Activated T-helper 2 cell treated with anti-CD3 and anti-CD28 coated beads, Interferon-gamma antibody, Interleukin-2, Interleukin-4, amounts not matched to agents 10 μg/mL and 5 μg/mL and 100 μg/mL, durations not matched to agents 14 hours and 24 hours and 36 hours (primary cell): ENCODE measurements around the gene GTF3A. TPM values are rescaled to one million over a fixed set of nuclear protein-coding genes. Genes with fewer than 3 reads are reported as not detected.
"Not testable (repeated sequence)": the region's sequence is repeated elsewhere in the genome, so short reads cannot be mapped to it uniquely, and the experiment has no call there.

Source experiments
- DNase-seq: peaks from one replicate; pipeline ENCODE4 v3.0.0; 2021; ENCODE audit warnings: low spot score
- H3K27ac Mint-ChIP-seq: one replicate; pipeline ENCODE4 v1.8.0; 2021; ENCODE audit warnings: mixed read lengths
- H3K27me3 Mint-ChIP-seq: one replicate; pipeline ENCODE4 v1.8.0; 2021; ENCODE audit warnings: low read depth, mixed read lengths
- H3K36me3 Mint-ChIP-seq: one replicate; pipeline ENCODE4 v1.8.0; 2021; ENCODE audit warnings: low read depth, mixed read lengths
- H3K4me1 Mint-ChIP-seq: one replicate; pipeline ENCODE4 v1.8.0; 2021; ENCODE audit warnings: low read depth, mixed read lengths
- H3K4me3 Mint-ChIP-seq: one replicate; pipeline ENCODE4 v1.8.0; 2021; ENCODE audit warnings: low read depth, mild to moderate bottlenecking, moderate library complexity, mixed read lengths
- H3K9me3 Mint-ChIP-seq: one replicate; pipeline ENCODE4 v1.8.0; 2021; ENCODE audit warnings: mixed read lengths
- intact Hi-C: fragments of 100-400 bp; cut with micrococcal nuclease; formaldehyde crosslinking; loops from one replicate; pipeline ENCODE4 v1.15.1; 2023
- total RNA-seq: library from RNA; stranded (reverse); gene quantifications from 2 replicates; pipeline ENCODE4 v1.2.3, GENCODE V29; 2022

The GTF3A gene
- total RNA-seq, 1 donor from 2014 or later: 253 TPM

DNA sequence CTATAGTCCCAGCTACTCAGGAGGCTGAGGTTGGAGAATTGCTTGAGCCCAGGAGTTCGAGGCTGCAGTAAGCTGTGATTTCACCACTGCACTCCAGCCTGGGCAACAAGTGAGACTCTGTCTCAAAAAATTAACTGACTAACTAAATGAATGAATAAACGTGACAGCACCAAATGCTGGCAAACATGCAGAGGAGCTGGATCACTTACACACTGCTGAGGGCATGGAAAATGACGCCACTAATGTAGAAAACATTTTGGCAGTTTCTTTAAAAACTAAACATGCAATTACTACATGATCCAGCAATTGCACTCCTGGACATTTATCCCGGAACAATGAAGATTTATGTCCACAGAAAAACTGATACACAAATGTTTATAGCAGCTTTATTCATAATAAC lies 31.3 kb upstream of the GTF3A start:
- H3K27me3 Mint-ChIP-seq: peaks cover 11% of the 10 kb centered on the region
- no peaks in the 10 kb centered on the region for H3K4me1 Mint-ChIP-seq
- H3K4me3 Mint-ChIP-seq: no peak overlapping the region
- no peak for DNase-seq
- no peaks in the 10 kb centered on the region for H3K9me3 Mint-ChIP-seq
- no peaks in the 10 kb centered on the region for H3K36me3 Mint-ChIP-seq
- H3K27ac Mint-ChIP-seq: no peak overlapping the region
- intact Hi-C loops: no loop called here

DNA sequence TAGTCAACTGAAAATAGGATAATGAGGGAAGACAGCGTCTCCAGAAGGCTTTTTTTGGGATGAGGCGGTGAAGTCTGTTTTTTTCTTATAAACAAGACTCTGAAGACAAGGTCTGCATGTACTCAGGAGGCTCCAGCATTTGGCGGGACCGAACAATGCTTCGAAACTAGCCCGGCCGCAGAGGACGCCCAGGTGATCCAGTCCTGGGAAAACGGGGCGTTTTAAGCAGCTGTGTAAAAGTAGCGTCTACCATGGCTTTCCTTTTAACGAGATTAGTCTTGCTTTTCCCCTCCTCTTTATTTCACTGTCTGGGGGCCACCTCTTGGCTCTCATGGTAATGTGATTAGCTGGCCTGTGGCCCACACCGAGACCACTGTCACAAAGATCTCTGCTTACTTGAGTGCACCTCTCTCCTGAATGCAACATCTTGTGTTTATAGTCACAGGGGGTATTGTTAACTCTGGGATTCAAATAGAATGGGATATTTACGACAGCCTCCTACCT lies 29.4 kb upstream of the GTF3A start:
- Mint-ChIP-seq H3K27ac (no peak overlapping the region), H3K9me3 (no peaks in the 10 kb centered on the region), H3K36me3 (no peaks in the 10 kb centered on the region), H3K4me3 (no peak overlapping the region), H3K27me3 (peaks cover 11% of the 10 kb centered on the region), H3K4me1 (no peaks in the 10 kb centered on the region)
- intact Hi-C loops: no loop called here
- no peak for DNase-seq

DNA sequence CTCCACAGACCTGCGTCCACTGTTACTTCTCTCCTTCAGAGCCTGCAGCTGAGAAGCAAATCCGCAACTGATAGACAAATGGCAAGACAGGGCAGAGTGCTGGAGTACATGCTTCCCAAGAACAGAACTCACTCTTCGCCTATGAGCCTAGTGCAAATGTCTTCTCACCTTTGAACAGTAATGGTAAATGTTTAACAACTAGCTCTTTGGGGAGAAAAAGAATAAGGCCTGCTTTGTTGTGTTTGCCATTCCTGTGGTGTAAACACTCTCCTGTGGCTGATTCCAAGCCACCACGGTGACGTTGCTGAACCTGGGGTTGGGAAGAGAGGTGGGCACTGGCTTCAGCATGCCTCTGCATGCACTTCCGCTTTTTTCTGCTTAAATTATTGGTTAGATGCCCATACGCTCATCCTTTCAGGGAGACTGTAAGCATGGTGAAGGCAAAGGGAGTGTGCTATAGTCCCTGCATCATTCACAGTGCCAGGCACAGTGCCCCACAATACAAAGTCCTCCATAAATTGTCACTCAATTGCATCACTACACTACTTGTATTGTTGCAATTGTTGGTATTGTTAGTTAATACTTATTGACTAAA lies 28.1 kb upstream of the GTF3A start:
- DNase-seq: no peak
- Mint-ChIP-seq H3K27ac (no peak overlapping the region), H3K9me3 (no peaks in the 10 kb centered on the region), H3K27me3 (peaks cover 10% of the 10 kb centered on the region), H3K4me1 (no peaks in the 10 kb centered on the region), H3K4me3 (no peak overlapping the region), H3K36me3 (no peaks in the 10 kb centered on the region)
- intact Hi-C loops: no loop called here

DNA sequence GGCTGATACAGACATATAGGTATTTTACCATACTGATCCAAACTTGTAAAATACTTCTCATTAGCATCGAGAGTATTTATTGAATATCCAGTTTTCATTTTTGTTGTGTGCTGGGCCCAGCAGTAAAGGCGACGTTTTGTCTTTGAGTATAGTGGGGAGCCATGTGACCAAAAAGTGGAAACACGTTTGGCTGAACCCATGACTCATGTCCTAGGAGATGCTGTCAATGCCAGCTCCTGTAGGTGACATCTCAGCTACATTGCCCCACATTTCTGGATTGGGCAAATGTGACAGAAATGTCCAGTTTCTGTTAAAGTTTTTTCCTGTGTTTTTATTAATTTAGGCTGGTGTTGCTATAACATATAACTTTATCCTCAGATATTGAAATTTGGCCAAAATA lies 26.1 kb upstream of the GTF3A start:
- H3K9me3 Mint-ChIP-seq: no peaks in the 10 kb centered on the region

DNA sequence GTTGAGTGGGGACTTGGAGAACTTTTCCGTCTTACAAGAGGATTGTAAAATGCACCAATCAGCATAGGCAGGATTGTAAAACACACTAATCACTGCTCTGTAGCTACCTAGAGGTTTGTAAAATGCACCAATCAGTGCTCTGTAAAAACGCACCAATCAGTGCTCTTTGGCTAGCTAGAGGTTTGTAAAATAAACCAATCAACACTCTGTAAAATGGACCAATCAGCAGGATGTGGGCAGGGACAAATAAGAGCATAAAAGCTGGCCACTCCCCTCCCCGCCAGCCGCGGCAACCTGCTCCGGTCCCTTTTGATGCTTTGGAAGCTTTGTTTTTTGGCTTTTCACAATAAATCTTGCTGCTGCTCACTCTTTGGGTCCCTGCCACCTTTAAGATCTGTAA lies 24.0 kb upstream of the GTF3A start:
- H3K27me3 Mint-ChIP-seq, intact Hi-C loops, H3K36me3 Mint-ChIP-seq, H3K9me3 Mint-ChIP-seq, DNase-seq, H3K27ac Mint-ChIP-seq, H3K4me1 Mint-ChIP-seq, H3K4me3 Mint-ChIP-seq: not testable (repeated sequence)

More for the DNA sequence above, 26.1 kb upstream of the GTF3A start:
- Mint-ChIP-seq H3K36me3 (no peaks in the 10 kb centered on the region), H3K4me3 (no peak overlapping the region), H3K27ac (no peak overlapping the region), H3K4me1 (no peaks in the 10 kb centered on the region), H3K27me3 (peaks cover 8% of the 10 kb centered on the region)
- DNase-seq: no peak
- intact Hi-C loops: no loop called here

DNA sequence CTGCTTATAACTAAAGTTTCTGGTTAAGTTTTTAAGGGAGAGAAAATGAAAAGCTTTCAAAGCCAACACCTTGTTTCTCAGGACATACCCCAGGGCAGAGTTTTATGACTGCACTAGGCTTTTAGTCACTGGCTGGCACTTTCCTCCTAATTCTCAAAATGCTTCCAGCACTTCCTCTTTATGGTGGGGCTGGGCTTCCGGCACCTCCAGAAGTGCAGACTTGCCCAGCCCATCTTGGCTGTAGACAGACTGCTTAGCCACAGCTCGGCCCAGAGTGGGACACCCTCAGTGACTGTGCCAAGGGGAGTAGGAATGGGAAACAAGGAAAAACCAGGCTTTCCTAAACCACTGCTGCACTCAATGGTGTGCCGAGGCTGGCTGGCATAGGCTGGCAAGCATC lies 23.2 kb upstream of the GTF3A start:
- DNase-seq: no peak
- no peaks in the 10 kb centered on the region for H3K36me3 Mint-ChIP-seq
- peaks cover 1% of the 10 kb centered on the region for H3K4me1 Mint-ChIP-seq
- no peak overlapping the region for H3K27ac Mint-ChIP-seq
- H3K27me3 Mint-ChIP-seq: no peaks in the 10 kb centered on the region
- intact Hi-C loops: no loop called here
- no peaks in the 10 kb centered on the region for H3K9me3 Mint-ChIP-seq
- no peak overlapping the region for H3K4me3 Mint-ChIP-seq

DNA sequence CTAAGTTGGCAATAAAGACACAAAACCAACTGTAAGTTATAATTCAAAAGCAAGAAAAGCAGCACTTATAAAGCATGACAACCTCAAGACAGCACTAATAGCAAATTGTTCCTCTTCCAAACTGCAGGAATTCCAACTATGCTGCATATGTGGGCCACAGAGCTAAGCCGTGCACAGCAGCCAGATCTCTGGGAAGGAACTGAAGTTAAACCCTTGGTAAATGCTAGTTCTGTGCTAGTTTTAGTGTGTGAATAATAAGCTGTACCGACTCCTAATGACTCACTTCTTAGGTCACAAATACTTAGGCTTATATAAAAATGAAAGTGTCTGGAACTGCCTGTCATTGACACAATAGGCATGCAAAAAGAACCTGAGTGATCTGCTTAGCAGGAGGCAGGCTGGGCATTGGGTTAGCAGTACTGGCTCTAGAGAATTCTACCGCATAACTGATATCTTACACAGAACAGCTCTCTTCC lies 21.2 kb upstream of the GTF3A start:
- H3K4me3 Mint-ChIP-seq: no peak overlapping the region
- peaks cover 10% of the 10 kb centered on the region for H3K27me3 Mint-ChIP-seq
- H3K27ac Mint-ChIP-seq: no peak overlapping the region
- no peaks in the 10 kb centered on the region for H3K9me3 Mint-ChIP-seq
- DNase-seq: no peak
- intact Hi-C loops: no loop called here
- H3K4me1 Mint-ChIP-seq: peaks cover 8% of the 10 kb centered on the region
- H3K36me3 Mint-ChIP-seq: no peaks in the 10 kb centered on the region

DNA sequence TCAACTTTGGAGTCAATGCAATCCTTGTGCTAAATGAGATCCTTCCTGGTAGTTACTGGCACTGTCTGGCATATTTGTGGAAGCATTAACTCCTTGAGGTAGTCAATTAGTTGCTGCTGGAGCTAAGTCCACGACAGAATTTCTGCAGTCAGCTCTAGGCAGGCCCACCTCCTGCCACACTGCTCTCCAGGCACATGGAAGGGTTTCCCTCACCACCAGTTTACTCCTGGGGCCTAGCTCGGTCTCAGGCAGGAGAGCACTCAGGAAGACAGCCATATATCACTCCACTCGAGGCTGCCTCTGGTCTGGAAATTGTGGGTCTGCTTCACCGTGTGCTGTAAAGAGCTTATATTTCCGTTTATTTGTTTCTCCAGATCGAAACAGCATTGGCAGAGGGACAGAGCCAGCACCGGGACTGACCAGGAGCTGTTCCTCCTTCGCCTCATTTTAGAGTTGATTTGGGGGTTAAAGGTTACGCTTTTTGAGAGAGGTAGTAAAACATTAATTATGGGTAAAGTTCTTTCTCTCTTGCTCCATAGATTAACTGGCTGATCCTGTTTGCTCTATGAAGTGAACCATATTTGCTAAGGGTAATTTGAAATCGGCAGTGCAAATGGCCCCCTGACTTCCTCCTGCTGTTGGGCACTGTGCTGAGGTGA lies 20.6 kb upstream of the GTF3A start:
- no peak for DNase-seq
- peaks cover 10% of the 10 kb centered on the region for H3K27me3 Mint-ChIP-seq
- no peaks in the 10 kb centered on the region for H3K36me3 Mint-ChIP-seq
- intact Hi-C loops: no loop called here
- no peak overlapping the region for H3K4me3 Mint-ChIP-seq
- H3K27ac Mint-ChIP-seq: no peak overlapping the region
- H3K9me3 Mint-ChIP-seq: no peaks in the 10 kb centered on the region
- H3K4me1 Mint-ChIP-seq: peaks cover 8% of the 10 kb centered on the region

DNA sequence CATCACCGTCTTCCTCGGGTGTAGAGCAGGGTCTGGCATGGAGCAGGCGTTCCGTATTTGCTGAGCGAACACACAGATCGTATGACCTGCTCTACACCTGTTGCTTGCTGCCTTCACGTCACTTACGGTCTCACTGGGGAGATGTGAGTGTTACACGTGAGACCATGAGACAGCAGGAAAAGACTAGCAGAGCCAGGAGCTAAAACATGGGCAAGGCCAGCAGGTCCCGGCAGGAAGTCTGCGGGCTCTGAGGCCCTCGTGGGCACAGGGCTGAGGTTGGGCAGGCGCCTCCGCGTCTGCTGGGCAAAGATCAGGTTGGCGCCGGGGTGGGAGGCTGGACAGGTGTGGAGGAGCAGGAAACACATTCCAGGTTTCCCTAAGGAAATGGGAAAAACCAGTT lies 19.7 kb upstream of the GTF3A start:
- Mint-ChIP-seq H3K9me3 (no peaks in the 10 kb centered on the region), H3K27me3 (peaks cover 16% of the 10 kb centered on the region), H3K36me3 (no peaks in the 10 kb centered on the region), H3K27ac (no peak overlapping the region), H3K4me1 (peaks cover 8% of the 10 kb centered on the region), H3K4me3 (no peak overlapping the region)
- DNase-seq: no peak
- intact Hi-C loops: loop anchor here (5.0 kb wide), 1 partner anchor 48 kb away; the partner anchor contains the start of gene MTIF3

DNA sequence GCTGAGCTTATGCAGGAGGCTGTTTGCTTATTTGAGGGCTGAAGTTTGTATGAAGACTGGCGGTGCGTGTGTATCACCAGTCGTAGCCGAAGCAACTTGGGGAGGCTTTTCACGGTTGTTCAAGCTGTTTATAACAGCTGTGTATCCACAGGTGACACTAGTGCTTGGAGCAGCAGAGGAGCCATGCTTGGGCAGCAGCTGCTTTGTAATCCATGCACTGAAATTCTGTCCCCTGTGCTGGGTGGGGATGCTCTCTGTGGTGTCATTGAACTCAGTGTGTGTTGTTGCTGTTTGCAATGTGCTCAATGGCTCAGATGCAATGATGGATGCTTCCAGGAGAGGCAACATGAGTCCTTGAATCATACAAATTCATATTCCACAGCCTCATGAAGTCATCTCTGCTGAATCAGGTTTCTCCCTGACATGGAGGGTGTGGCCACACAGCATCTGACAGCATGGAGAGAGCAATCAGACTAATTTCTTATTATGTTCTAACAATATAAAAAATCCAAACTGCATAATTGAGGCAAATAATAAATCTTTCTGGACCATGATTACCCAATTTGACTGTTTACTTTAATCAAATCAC lies 18.8 kb upstream of the GTF3A start:
- Mint-ChIP-seq H3K36me3 (no peaks in the 10 kb centered on the region), H3K4me3 (no peak overlapping the region), H3K4me1 (peaks cover 8% of the 10 kb centered on the region), H3K27ac (no peak overlapping the region), H3K27me3 (peaks cover 21% of the 10 kb centered on the region), H3K9me3 (no peaks in the 10 kb centered on the region)
- no peak for DNase-seq
- intact Hi-C loops: loop anchor here (1.0 to 5.0 kb wide), 3 partner anchors 21 to 421 kb away; partner anchors contain the start of gene MTIF3

DNA sequence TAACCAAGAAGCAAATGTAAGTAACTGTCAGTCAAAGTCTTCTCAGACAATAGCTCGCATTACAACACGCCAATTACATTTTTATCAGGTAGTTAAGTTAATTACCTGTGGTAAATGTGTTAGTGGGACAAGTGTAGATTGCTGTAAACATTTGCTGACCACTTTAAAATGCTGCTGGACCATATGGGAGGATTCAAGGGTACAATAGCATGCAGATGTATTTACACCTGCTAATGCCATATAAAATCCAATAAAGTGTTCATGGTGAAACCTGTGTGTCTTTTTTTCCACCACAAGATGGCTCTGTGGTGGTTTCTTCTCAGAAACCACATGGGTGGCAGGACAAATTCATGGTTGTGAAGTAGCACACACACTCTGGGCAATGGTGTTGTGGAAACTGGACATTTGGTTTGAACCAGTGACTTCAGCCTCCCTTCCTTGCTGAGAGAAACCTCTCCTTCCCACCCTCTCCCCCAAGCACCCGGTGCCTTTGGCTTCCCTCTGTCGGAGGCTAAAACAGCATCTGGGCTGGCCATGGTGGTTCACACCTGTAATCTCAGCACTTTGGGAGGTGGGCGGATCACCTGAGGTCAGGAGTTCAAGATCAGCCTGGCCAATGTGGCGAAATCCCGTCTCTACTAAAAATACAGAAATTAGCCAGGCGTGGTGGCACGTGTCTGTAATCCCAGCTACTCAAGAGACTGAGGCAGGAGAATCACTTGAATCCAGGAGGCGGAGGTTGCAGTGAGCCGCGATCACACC lies 18.1 kb upstream of the GTF3A start:
- H3K4me3 Mint-ChIP-seq: no peak overlapping the region
- intact Hi-C loops: loop anchor here (1.0 to 5.0 kb wide), 3 partner anchors 20 to 420 kb away; partner anchors contain the start of gene MTIF3
- H3K4me1 Mint-ChIP-seq: peaks cover 8% of the 10 kb centered on the region
- no peaks in the 10 kb centered on the region for H3K9me3 Mint-ChIP-seq
- H3K27me3 Mint-ChIP-seq: peaks cover 23% of the 10 kb centered on the region
- H3K27ac Mint-ChIP-seq: no peak overlapping the region
- H3K36me3 Mint-ChIP-seq: no peaks in the 10 kb centered on the region
- peak; percentile 25 for DNase-seq

DNA sequence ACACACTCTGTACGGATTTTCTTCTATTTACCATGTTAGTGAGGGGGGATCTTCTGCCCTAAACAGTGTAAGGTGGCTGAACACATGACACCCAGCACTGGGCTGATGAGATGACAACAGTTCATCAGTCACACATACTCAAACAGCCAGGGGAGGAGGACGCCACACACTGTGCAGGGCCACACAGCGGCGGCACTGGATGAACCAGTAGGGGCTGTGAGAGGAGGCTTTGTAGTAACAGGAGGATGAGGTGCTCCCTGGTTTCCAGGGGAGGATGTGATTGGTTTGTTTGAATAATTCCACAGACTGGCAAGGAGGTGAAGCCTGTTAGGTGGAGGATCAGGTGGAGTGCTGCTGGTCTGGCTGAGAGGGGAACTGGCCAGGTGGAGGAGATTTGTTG lies 16.3 kb upstream of the GTF3A start:
- intact Hi-C loops: loop anchor here (5.0 kb wide), 1 partner anchor 44 kb away; the partner anchor contains the start of gene MTIF3
- Mint-ChIP-seq H3K4me1 (peaks cover 8% of the 10 kb centered on the region), H3K4me3 (no peak overlapping the region), H3K27ac (no peak overlapping the region), H3K27me3 (peaks cover 34% of the 10 kb centered on the region), H3K36me3 (no peaks in the 10 kb centered on the region), H3K9me3 (no peaks in the 10 kb centered on the region)
- no peak for DNase-seq
